IPS DF 6.9 (cell line): ENCODE data around the gene ZMIZ1.

Source experiments
- DNase-seq: peaks from one replicate; pipeline ENCODE4 v3.0.0-alpha.2; 2013; ENCODE audit warnings: low read depth, low spot score
- H3K27ac ChIP-seq: one replicate; pipeline ENCODE4 v1.5.1; 2013; ENCODE audit warnings: low read length, control low read depth
- H3K27me3 ChIP-seq: 2 replicates; pipeline ENCODE4 v1.6.1; 2013; ENCODE audit warnings: mild to moderate bottlenecking, low read length; ENCODE audit not compliant: control insufficient read depth, insufficient read depth
- H3K36me3 ChIP-seq: 2 replicates; pipeline ENCODE4 v1.6.1; 2013; ENCODE audit warnings: low read length; ENCODE audit not compliant: control insufficient read depth, insufficient read depth
- H3K4me1 ChIP-seq: 2 replicates; pipeline ENCODE4 v1.6.1; 2013; ENCODE audit warnings: low read length; ENCODE audit not compliant: control insufficient read depth, insufficient read depth
- H3K4me3 ChIP-seq: 2 replicates; pipeline ENCODE4 v1.5.1; 2013; ENCODE audit warnings: mild to moderate bottlenecking, low read length
- H3K9me3 ChIP-seq: 2 replicates; pipeline ENCODE4 v1.6.1; 2013; ENCODE audit warnings: low read length, inconsistent platforms; ENCODE audit not compliant: control insufficient read depth, insufficient read depth
- WGBS: extraction: QIAGEN DNeasy Blood & Tissue Kit; methylation state at CpG from one replicate; pipeline ENCODE4 v1.1.7; 2013; ENCODE audit warnings: mixed read lengths, missing lambda C conversion rate; ENCODE audit not compliant: insufficient read length, insufficient coverage; 5-methylcytosine and 5-hydroxymethylcytosine counted together

The ZMIZ1 gene

DNA sequence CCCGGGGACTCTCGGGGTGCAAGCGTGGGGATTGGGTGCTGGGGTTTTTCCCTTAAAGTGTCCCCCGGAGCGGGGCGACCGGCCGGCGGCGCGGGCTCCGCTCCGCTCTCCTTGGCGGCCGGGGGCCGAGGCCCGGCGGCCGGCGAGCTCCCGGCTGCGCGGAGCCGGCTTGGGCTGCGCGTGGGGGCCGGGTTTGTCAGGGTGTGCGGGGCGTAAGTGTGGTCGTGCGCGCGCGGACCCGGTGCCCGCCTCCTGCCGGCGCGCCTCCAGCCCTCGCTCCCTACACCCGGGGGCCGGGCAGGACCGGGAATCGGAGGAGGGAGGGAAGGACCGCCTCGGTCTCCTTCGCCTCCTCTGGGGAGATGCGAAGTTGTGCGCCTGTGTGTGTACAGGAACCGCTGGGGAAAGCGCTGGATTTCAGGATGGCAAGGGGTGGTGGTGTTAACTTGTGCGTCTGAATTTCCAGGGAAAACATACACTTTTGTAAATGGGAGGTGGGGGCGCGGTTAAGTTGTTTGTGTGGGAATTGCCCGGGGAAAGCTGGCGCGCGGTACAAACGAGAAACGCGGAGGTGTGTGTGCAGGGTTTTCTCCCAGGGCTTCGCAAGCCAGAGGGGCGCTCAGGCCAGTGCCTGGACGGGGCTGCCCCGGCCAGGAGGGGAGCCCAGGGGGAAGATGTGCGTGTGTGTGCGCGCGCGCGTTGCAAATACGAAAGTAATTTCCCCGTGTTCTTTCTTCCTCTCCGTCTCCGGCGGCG, 737 bp downstream of the ZMIZ1 start:
- Histone ChIP-seq H3K27ac (no peak overlapping the region), H3K36me3 (no peaks in the 10 kb centered on the region), H3K4me1 (peaks cover 18% of the 10 kb centered on the region), H3K4me3 (peak overlapping the region; percentile 87), H3K27me3 (no peaks in the 10 kb centered on the region; the same call in none of the 2 replicates), H3K9me3 (no peaks in the 10 kb centered on the region)
- DNase-seq: no peak
- no CpG with 5 or more reads among the region's 77 CpGs for WGBS

DNA sequence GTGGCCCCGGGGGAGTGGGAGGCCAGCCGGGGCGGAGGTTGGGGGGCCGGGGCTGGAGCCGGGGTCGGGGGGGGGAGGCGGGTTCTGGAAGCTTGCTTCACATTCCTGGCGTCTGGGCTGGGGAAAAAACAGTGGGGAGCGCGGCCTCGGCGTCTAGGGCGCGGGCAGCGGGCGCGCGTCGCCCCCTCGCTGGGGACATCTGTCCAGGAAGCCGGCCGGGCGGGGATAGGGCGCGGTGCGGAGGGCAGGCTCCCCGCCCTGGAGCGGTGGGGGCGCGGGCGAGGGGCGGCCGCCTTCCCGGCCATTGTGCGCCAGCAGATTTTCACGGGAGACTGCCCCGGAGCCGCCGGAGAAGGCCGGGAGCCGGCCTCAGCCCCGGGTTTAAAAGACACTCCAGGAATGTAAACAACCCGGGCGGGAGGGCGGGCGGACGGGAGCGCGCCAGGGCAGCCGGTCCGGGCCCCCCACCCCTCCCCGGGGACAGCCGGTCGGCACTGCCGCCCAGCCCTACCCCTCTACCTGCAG, 1.4 kb downstream of the ZMIZ1 start:
- DNase-seq: no peak
- Histone ChIP-seq H3K4me1 (peaks cover 20% of the 10 kb centered on the region), H3K9me3 (no peaks in the 10 kb centered on the region), H3K27me3 (no peaks in the 10 kb centered on the region; the same call in none of the 2 replicates), H3K4me3 (peak overlapping the region; percentile 87), H3K36me3 (no peaks in the 10 kb centered on the region), H3K27ac (no peak overlapping the region)
- WGBS: no CpG with 5 or more reads among the region's 55 CpGs

DNA sequence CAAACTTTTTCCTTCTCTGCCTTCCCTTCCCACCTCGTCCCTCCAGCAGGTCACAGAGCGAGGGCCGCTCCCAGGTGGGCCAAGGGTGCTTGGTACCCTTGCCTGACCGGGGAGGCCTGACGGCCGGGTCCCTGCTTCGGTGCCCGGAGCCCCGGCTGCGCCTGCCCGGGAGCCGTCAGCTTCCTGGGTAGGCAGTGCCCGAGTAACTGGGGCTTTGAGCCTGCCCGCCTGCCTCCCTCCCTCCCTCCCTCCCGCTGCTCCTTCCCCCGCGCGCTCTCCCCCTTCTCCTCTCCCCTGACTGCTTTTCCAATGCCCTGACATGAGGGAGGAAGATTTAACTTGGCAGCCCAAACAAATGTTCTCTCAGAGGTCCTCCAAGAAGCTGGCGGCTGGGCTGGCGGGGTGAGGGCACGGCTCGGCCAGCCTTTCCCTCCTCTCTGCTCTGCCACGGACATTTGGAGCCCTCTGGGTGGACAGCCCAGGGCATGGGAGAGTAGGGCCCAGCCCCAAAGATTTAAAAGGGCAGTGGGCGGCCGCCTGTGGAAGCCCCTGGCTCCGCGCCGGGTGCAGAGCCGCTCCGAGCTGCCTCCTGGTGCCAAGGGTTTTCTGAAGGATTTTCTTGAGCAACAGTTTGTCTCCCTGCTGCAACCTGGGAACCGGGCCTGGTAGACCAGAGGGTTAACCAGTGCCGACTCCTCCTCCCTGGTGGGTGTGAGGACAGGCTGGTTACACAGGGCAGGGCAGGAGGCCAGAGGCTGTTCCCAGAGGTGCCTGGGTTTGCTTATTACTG, 2.0 kb downstream of the ZMIZ1 start:
- no CpG with 5 or more reads among the region's 32 CpGs for WGBS
- no peaks in the 10 kb centered on the region; the same call in none of the 2 replicates for H3K27me3 ChIP-seq
- H3K36me3 ChIP-seq: no peaks in the 10 kb centered on the region
- DNase-seq: no peak
- H3K4me3 ChIP-seq: peak overlapping the region; percentile 87
- no peaks in the 10 kb centered on the region for H3K9me3 ChIP-seq
- peaks cover 21% of the 10 kb centered on the region for H3K4me1 ChIP-seq
- H3K27ac ChIP-seq: no peak overlapping the region

DNA sequence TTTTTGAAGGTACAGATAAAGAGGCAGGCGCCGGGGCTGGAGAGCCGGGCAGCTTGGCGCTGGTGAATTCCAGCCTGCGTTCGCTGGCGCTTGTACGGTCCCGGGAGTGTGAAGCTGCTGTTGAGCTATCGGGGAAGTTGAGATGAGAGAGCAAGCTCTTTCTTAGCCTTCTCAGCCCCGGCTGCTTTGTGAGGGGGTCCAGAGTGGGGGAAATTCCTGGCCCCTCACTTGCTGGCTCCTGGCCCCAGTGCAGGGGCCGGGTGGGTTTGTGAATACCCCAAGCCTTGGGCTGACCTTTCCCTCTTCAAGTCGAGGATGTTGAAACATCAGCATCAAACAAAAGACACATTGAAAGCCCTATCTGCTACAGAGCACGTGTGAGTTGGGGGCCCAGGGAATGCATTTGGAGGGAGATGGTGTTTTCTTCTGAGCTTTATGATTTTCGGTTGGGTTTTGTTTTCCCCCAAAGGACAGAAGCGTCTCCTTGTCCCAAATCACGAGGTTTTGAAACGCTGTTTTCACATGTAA, 2.7 kb downstream of the ZMIZ1 start:
- Histone ChIP-seq H3K9me3 (no peaks in the 10 kb centered on the region), H3K27ac (no peak overlapping the region), H3K4me3 (peak overlapping the region; percentile 87; the same call in 1 of the 2 replicates), H3K36me3 (no peaks in the 10 kb centered on the region), H3K4me1 (peaks cover 17% of the 10 kb centered on the region), H3K27me3 (no peaks in the 10 kb centered on the region; the same call in none of the 2 replicates)
- no CpG with 5 or more reads among the region's 18 CpGs for WGBS
- no peak for DNase-seq

DNA sequence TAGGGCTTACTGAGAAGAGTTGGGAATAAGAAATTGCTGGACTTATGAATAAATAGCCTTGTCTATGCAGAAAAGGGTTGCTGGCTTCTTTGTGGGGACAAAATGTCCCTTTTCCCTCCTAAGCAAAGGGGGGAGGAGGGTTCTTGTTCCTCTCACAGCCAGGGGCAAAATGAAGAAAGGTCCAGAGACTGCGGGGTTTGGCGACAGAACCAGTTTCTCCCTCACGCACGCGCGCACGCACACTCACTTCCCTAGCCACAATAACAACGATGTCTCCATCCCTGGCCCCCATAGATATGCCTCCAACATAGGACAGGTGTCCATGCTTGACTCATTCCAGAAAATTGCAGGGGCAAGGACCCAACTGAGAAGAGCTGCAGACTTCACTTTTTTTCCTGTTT, 3.3 kb downstream of the ZMIZ1 start:
- Histone ChIP-seq H3K36me3 (no peaks in the 10 kb centered on the region), H3K27ac (no peak overlapping the region), H3K4me3 (no peak overlapping the region), H3K4me1 (peaks cover 20% of the 10 kb centered on the region), H3K27me3 (no peaks in the 10 kb centered on the region; the same call in none of the 2 replicates), H3K9me3 (no peaks in the 10 kb centered on the region)
- DNase-seq: no peak
- WGBS: no CpG with 5 or more reads among the region's 8 CpGs

DNA sequence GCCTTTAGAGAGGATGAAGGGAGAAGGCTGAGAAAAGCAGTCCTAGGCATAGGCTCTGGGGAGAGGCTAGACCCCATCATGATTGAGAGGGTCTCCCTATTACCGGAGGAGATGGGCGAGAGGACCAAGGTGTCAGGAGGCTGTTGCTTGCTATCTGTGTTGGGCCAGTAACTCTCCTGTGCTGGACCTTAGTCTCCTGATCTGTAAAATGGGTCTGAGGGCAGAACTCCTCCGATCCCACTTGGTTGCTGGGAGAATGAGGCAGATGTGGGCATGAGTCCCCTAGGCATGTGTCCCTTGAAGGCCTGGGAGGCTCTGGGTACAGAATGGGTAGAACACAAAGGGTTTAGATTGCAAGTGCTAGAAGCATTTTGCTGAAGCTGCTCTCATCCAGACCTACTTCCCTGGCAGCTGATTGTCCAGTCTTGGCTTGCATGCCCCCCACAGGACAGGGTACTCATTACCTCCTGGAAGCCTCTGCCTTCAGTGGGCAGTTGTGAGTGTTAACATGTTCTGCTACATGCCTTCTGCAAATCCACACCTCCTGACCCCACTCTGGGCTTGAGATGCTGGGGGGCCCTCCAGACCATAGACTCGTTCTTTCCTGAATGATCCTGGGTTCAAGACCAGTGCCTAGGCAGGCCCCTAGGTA, 4.4 kb downstream of the ZMIZ1 start:
- no peaks in the 10 kb centered on the region for H3K36me3 ChIP-seq
- DNase-seq: no peak
- H3K9me3 ChIP-seq: no peaks in the 10 kb centered on the region
- no peak overlapping the region for H3K27ac ChIP-seq
- H3K4me1 ChIP-seq: peaks cover 20% of the 10 kb centered on the region
- no CpG with 5 or more reads among the region's 4 CpGs for WGBS
- no peak overlapping the region for H3K4me3 ChIP-seq
- H3K27me3 ChIP-seq: no peaks in the 10 kb centered on the region; the same call in 1 of the 2 replicates

DNA sequence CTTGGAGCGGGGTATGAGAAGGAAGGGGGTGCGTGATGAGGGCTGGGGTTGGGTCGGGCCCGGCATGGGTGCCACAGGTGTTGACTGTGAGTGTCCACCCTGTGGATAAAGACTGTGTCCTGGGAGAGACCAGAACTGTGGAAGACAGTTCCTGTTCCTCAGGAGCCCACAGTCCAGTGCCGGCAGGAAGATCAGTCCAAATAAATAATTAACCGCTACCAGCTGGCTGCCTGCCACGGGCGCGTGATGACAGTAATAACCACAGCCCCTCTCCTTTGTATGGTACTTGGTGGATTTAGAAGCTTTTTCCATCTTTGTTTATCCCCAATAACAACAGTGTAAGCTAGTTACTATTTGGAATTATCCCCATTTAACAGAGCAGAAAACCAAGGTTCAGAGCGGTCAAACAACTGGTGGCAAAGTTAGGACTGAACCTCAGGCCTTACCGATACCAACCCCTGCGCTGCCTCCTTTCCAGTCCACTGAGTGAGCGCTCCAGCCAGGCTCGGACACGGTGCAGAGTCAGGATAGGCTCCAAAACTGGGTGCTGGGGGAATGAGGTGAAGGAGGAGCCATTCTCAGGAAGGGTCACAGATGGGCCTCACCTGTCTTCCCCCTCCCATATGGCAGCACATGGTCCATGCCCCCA, 5.1 kb downstream of the ZMIZ1 start:
- no peak overlapping the region for H3K4me3 ChIP-seq
- H3K27ac ChIP-seq: no peak overlapping the region
- peaks cover 20% of the 10 kb centered on the region for H3K4me1 ChIP-seq
- H3K36me3 ChIP-seq: no peaks in the 10 kb centered on the region
- no peaks in the 10 kb centered on the region; the same call in 1 of the 2 replicates for H3K27me3 ChIP-seq
- WGBS: no CpG with 5 or more reads among the region's 15 CpGs
- no peak for DNase-seq
- no peaks in the 10 kb centered on the region for H3K9me3 ChIP-seq

DNA sequence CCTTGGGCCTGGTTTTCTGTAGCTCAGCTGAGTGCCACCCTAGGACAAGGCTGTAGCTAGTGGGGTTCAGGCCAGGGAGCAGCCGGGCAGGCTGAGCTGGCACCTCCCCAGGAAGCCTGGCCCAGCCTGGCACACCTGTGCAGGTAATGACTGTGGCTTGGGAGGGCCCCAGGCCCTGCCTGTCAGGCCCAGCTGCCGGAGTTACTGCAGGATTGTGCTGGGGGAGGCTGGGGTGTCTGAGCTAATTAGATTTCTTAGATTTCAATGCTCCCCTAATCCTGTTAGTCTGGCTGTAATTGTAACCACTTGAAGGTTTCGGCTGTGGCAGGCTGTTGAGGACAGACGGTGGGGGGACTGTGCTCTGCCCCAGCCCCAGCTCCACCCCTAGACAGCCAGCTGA, 6.0 kb downstream of the ZMIZ1 start:
- H3K27me3 ChIP-seq: no peaks in the 10 kb centered on the region; the same call in 1 of the 2 replicates
- H3K27ac ChIP-seq: no peak overlapping the region
- H3K4me3 ChIP-seq: no peak overlapping the region
- H3K9me3 ChIP-seq: no peaks in the 10 kb centered on the region
- H3K36me3 ChIP-seq: no peaks in the 10 kb centered on the region
- no CpG with 5 or more reads among the region's 4 CpGs for WGBS
- DNase-seq: no peak
- H3K4me1 ChIP-seq: peaks cover 23% of the 10 kb centered on the region

DNA sequence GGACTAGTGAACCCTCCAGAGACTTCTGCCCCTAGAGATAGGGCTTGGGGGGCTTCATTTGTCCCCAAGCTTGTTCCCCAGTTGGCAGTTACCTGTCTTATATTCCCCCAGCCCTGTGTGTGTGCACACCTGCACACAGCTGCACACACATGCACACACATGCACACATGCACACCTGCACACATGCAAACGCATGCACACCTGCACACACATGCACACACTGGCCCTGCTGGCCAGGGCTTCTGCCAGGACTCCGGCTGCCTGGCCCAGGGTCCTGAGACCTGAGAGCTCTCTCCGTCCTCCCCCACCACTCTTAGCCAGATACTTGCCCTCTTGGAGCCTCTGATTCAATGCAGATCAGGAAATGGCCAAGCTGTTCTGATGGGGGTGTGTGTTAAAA, 6.7 kb downstream of the ZMIZ1 start:
- Histone ChIP-seq H3K27me3 (no peaks in the 10 kb centered on the region; the same call in 1 of the 2 replicates), H3K36me3 (no peaks in the 10 kb centered on the region), H3K27ac (no peak overlapping the region), H3K4me1 (peaks cover 23% of the 10 kb centered on the region), H3K4me3 (no peak overlapping the region), H3K9me3 (no peaks in the 10 kb centered on the region)
- DNase-seq: no peak
- no CpG with 5 or more reads among the region's 3 CpGs for WGBS
